MV-4-11 (cell line): ENCODE results near the gene BIRC5.

ENCODE experiments used
- DNase-seq: peaks from one replicate; lab custom pipeline; 2025; lab: John Stamatoyannopoulos, UW

Gene BIRC5

DNA sequence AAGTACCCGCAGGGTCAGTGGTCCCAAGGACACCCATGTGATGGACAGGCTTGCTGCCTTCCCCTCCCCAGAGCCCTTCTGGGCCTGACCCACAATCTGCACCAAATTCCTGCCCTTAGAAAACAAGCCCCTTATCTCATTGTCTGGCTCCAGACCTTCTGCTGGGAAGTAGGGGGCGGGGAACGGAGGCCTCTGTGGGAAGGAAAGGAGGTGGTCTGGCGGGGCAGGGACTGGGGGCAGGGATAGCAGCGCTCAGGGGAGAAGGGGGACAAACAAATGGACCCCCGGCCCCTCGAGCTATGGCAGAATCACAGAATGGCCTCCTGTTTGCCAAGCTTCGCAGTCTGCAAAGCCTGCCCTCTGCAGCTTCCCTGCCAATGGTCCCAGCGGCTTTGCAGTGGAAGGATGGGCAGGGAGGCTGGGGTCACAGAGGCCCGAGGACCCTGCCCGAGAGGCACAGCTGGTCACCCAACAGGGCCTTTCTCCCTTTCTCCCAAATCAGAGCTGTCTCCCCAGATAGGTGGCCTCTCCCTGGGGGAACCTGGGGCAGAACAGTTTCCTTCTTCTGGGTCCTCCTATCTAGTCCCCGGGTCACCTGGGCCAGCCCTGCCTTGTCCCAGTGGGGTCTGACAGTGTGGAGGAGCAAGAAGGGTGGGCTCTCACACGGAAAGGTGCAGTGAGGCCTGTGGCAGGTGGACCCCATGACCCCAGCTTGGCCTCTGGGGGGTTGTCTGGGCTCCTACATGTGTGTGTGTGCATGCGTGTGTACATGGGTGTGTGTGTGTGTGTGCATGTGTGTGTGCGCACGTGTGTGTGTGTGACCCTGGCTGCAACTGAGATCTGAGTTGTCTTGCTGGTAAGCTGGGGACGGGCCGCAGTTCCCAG is 42.9 kb downstream of the BIRC5 start:
- no peak for DNase-seq

DNA sequence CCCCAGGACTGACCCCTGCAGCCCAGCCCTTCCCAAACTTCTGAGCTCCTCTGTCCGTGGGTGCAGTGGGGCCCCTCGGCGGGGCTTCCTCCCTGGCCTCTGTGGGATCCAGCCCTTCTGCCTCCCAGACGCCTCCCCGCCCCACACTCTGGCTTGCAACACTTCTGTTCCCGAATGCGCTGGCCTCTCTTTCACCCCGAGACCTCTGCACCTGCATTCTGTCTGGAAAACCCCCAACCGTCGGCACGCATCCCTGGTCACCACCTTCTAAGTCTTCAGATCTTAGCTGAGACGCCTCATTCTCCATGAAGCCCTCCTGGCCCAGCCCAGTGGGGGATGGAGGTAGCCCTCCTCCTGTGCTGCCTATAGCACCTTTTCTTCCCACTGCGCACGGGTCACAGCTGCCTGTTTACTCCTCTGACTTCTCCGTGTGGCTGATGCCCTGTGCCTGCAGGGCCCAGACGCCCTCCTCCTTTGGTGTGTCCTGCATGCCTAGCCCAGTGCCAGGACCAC is 43.8 kb downstream of the BIRC5 start:
- DNase-seq: peak; percentile 61

DNA sequence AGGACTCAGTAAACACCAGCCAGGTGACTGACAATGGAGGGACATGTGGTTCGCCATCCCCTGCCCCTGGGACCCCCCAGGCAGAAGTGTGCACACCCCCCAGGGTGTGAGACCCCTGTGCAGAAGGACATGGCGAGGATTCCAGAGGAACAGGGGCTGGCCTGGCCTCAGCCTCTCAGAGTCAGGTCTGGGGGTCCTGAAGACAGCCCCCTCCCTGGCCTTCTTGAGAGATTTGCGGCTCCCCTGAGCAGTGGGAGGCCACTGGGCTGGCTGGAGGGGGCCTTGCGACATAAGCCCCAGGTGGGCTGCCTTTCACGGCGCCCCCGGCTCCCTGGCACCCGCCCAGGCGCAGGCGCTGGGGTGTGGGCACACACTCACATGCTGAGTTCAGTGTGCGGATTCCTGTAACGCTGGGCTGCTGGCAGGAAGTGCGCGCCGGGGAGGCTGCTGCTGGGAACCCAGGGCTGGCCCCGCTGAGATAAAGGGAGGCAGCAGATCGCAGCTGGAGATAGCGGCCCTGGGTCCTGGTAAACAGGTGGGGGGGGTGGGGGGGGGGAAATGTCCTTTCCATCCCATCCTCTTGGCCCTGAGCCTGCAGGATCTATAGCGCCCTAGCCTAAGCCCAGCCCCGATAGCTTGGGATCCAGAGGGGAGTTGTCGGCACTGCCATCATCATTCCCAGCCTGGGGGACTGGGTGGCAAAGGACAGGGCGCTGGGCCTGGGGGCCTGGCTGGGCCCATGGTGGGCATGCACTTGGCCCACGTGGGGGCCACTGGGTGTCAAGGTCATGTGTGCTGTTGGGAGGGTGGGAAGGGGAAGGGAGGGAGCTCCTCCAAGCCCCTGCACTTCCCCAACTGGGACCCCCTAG is 44.5 kb downstream of the BIRC5 start:
- peak; percentile 55 for DNase-seq

DNA sequence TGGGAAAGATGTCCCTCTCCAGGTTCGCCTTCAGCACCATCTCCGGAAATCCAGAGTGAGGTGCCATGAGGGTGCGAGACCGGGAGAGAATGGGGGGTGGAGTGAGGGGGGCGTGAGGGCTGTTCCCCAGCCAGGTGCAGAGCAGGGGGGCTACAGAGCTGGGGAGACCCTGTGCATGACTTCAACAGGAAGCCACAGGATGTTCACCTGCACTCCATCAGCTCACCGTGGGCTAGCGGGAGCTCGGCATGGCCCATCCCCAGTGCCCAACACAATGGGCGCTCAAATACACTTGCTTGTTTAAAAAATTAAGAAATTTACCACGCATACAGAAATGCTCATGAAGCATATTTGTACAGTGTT is 45.1 kb downstream of the BIRC5 start:
- no peak for DNase-seq

DNA sequence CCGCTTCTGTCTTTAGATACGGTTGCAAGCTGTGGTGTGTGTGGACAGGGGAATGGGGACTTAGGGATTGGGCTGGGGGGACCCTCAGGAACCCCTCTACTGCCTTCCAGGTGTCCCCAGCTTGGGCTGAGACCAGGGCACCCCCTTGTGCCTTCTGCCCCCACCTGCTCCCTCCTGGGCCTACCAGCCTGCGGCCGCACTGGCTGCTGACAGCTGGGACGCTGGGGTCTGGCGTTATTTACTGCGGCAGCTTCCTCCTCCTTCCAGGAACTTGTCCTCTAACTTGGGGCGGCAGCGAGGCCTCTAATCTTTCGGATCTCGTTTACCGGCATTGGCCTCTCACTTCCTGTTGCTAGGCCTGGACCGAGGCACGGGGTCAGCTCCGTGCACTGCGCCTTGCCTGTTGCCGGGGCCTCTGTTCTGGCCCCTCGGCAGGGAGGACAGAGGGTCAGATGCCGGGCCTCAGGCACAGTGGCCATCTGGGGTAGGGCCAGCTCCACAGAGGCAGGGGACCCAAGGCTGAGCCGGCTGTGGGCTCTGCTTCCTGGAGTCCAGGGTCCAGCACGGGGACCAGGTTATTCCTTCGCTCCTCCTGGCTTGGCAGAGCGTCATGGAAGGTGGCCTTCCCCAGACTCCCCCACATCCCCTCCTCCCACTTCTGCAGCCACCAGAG is 49.1 kb downstream of the BIRC5 start:
- peak; percentile 85 for DNase-seq

DNA sequence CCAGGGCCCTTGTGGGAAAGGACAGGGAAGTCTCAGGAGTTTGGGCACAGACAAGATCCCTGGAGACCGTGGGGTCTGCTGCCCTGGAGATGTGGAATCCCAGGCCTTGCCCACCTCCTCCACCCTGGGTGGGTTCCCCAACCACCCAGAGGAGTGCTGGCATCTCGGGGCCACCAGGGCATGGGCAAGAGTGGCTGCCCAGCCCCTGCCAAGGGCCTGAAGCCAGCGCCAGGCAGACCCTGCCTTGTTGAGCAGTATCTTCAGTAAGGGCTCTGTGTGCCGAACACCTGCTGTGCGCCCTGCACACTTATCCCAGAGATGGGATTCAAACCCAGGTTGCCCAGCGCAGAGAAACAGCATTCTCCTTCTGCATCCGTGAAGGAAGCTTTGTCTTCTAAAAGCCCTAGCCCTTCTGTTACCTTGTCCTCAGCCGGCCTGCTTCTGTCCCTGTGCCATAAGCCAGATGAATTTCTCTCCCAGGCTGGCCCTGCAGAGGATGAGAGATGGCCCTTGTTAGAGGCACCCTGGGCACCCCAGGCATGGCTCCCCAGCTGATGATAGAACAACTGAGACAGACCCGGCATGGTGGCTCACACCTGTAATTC is 49.8 kb downstream of the BIRC5 start:
- no peak for DNase-seq

DNA sequence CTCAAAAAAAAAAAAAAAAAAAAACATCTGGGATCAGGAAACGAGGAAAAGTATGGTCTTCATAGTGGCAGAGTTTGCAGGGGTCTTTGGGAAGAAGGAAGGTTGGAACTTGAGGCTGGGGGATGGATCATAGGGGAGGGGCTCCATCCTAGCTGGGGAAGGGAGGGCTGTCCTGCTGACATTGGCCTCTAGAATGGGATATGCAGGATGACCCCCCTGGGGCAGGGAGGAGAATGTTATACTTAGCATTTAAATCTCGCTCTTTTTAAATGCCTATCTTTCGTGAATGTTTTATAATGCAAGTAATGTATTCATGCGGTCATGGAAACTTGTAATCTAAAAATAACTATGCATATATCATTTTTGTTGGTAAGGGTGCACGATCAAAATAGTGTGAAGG is 50.5 kb downstream of the BIRC5 start:
- no peak for DNase-seq

DNA sequence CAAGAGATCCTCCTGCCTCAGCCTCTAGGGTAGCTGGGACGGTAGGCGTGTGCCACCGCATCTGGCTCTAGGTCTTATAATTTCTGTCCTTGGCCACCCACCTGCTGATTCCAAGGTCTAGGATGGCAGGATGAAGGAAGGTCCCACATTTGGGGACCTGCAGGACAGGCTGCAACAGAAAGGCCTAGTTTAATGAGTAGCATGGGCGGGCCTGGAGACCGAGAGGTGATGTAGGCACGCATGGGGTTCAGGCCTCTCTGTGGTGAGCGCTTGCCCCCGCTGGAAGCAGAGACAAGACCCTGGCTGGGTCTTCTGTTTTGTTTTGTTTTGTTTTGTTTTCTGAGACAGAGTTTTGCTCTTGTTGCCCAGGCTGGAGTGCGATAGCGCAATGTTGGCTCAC is 51.1 kb downstream of the BIRC5 start:
- no peak for DNase-seq

DNA sequence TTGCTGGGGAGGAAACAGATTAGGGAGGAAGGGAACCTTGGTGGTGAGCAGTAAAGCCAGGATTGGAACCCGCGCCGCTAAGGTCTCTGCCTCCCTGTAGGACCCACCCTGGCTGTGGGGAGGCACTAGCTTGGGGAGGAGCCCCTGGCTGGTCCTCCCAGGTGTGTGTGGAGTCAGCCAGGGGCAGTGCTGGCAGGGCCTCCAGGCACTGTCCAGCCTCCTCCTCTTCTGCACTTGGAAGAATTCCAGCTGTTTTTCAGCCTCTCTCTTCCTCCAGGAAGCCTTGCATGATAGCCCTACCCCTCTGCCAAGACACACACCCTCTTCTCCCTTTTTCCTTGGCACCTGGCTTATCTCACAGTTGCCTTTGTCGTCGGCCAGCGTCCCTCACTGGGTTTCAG is 52.2 kb downstream of the BIRC5 start:
- no peak for DNase-seq

DNA sequence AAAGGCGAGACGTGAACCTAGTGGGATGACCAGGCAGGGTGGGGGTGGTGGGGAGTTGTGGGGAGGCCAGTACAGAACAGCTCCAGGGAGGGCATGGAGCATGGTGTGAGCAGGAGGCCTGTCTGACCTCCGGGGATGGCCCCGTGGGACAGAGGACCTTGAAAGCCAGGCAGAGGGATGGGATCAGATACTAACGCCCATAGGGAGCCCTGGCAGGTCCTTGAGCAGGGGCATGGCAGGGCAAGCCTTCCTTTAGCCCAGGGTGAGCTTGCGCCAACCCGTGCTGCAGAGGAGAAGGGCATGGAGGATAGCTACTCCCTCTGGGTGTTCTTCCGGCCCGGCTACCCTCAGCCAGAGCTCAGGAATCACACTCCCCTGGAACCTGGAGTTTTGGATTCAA is 52.7 kb downstream of the BIRC5 start:
- DNase-seq: no peak

DNA sequence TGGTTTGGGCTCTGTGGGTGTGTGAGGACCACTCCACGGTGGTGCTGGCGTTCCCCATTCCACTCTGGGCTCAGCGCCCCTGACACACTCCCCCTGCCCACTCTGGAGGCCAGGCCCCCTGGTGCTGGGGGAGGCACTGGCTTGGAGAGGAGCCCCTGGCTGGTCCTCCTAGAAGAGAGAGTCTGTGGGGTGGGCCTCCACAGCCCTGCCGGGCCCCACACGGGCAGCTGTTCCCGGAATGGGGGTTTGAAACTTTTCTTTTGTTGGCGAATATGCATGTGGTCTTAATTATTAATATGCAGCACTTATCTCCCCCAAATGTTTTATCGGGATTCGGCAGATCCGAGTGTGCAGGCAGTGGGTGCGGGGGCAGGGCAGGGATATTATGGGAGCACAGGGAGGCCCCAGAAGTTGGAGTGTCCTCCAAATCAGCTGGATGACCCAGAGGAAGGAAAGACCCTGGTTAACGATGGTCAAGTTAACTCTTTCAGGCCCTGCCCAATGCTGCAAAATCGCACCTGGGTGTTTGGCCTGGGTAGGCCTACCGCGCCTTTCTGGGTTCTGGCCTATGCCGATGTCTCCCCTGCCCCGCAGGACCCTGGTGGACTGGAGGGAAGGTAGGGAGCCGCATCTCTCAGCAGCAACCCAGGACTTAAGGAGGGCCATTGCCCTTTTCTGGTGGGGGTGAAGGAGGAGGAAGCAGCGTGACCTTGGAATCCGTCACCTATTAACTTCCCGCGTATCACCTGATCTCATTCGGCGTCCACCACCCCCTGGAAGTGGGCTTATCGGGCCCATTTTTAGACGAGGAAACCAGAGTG is 53.4 kb downstream of the BIRC5 start:
- no peak for DNase-seq

DNA sequence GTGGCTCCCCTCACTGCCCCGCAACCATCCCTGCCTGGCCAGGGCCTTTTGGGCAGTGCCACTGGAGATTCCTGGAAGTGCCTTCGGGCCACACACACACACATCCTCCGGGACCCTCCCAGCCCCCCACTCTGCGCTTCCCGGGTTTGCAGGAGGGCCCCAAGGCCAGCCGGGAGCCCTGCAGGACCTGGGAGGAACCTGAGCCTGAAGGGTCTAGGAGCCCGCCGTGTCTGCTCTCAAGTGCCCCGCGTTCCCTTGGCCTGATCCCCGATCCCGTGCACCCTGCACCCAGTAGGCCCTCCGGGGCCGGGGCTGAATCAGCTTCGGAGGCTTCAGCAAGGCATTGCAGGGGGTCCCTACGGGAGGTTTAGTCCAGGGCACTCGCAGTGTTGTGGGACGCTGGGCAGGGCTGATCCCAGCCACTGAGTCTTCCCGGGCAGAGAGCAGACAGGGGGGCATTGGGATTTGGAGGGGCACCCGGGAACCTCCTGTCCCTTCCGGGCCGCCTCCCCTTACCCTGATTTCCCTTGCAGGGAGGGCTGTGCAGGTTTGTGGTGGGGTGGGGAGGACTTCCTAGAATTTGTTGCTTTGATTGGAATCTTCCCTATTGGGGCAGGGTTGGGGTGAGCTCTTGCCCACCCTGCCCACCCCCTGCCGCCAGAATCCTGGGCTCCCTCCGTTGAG is 54.3 kb downstream of the BIRC5 start:
- DNase-seq: no peak

DNA sequence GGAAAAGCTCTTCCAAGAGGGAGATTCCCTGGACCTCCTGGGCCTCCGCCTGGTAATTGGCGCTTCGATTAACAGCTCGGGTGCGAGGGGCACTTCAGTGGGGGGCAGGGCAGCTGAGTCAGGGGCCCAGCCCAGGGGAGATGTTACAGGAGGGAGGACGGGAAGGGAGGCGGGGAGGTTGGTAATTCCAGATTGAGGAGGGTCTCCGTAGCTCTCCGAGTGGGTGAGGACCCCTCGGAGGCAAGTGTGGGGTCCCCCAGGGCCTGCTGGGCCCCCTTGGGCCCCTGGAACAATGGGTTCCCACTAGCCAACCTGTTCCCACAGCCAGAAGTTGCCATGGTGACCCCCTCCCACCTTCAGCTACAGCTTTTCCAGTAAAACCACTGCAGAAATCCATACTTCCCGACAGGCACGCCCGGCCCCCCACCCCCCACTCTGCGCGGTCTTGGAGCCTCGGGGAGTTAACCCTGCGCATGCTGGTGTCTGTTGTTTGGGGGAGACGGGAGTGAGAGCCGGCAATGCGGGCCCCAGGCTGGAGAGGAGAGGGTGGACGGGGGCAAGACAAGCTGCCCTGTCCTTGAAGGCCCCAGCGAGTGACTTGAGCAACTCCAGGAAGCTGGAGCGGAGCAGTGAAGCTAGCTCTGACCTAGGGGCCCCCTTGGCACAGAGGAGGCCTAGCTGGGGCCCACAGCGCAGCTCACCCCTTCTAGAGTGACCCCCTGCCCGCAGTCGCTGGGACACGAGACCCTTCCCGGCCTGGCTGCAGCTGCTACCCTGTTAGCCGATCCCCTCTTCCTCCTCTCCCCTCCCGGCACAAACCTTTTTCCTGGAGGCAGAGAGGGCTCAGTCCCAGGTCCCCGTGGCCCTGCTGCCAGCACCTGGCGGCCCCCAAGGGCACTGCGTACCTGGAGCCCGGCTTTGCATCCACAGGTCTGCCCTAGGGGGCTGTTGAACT is 55.2 kb downstream of the BIRC5 start:
- DNase-seq: no peak

DNA sequence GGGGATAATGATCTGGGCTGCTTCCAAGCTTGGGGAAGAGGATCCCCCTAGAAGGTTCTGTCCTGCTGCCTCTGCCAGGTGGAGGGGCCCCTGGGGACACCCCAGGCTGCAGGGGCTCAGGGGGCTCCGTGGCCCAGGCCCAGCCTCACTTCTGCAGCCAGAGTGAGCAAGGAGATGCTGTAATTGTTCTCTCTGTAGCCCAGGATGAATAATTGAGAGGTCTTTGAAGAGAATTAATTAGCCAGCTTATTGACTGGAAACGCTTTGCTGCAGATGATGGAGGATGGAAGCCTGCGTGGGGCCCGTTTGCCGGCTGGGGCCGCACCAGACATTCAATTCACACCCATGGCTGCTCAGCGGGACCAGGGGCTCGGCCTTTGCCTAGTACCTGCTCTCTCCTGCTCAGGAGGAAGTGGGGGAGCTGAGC is 55.9 kb downstream of the BIRC5 start:
- DNase-seq: no peak

DNA sequence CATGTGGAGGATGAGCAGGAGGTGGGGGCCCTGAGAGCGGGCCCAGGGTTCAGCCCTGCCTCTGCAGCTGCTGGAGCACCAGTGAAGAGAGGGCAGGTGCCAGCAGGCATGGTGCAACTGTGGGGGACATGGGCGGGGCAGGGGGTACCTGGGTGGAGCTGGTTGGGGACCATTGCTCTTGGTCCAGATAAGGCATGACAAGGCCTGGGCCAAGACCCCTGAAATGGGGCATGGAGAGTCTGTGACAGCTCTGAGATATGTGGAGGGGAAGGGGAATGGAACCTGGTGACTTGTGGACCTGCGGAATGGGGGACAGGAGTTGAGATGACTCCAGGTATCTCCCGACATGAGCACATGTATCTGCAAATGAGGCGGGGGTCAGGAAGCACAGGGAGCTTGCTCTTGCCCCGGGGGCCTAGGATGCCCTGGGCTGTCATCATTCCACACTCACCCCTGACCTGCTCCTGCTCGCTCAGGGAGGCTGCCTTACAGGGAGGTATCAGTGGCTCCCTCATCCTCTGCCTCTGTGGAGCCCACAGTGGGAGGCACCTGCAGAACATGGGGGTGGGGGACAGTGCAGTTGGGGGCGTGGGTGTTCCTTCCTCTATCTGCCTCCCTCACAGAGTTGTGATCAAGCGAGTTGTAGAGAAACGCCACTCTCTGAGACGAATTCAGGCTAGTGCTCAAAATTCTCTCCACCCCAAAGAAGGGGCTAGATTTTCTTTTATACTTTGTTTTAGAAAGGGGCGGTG is 57.5 kb downstream of the BIRC5 start:
- no peak for DNase-seq

DNA sequence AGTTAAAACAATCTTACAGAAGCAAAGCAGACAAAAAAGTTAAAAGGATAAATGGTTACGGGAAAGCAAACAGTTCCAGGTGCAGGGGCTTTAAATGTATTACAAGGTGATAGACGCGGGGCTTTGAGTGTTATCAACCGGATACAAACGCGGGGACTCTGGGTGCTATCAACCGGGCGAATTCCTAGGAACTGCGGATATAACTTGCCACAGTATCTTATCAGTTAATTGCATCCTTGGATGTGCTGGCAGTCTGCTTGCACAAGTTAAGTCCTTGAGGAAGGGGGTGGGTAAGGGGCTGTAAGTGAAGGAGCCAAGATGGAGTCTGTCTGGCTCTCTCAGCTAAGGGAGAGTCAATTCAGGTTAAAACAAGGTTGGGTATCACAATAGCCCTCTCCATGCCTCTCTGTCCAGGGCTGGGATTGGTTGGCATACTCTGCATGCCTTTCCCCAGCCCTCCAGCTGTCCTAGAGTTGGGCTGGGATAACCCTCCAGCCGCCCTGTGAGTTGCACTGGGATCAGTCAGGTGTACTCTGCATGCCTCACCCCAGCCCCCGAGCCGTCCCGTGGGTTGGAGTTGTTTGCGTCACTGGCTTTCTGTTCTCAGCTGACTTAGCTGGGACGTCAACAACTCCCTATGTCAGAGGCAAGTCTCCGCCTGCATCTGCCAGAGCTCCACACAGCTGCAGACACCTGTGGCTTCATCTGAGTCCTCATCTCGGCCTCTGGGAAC is 58.3 kb downstream of the BIRC5 start:
- DNase-seq: peak; percentile 34

DNA sequence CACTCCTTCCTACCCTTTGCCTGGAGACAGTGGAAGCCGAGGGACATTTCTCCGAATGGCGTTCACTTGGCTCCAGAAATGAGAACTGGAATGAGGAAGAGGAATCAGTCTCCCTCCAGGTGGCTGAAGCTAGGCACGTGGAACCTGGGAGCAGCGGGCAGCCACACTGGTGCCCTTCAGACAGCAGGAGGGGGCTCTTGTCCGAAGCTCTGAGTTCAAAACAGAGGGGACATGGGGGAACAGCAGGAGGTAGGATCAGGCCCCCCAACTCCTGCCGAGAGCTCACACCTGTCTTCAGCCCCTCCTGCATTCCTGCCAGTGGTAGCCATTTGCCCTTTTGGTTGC is 58.8 kb downstream of the BIRC5 start:
- DNase-seq: no peak

DNA sequence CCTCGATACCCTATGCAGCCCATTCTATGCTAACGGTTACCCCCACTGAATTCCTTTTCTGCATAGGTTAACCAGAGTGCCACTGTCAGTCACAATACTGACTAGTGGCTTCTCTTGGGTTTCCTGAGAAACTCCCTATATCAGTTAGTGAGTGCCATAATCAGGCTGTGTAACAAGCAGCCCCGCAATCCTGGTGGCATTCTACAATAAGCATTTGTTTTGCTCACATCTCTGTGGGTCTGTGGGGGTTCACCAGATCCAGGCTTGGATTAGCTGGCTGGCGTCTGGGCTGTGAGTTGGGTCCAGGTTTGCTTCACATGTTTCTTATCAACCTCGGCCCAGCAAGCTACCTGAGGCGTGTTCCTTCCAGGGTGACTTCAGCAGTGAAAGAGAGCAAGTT is 59.8 kb downstream of the BIRC5 start:
- no peak for DNase-seq
